CD4-positive, alpha-beta T cell (primary cell): ENCODE data around the gene CBFA2T3. TPM values are rescaled to one million over a fixed set of nuclear protein-coding genes. Genes with fewer than 3 reads are reported as not detected.

Source experiments
- ATAC-seq: fragments of 200-7000 bp; cut with Tn5 transposase; one replicate; pipeline ENCODE4 v1.10.0; 2022; ENCODE audit warnings: mild to moderate bottlenecking; ENCODE audit not compliant: poor library complexity
- CTCF ChIA-PET: fragments of 350-600 bp; sonication (Branson Sonifier 250); formaldehyde crosslinking; loops from one replicate; lab custom pipeline; 2021; ENCODE audit warnings: antibody characterized with exemption, inconsistent platforms; lab: Charles Lee
- POLR2A ChIA-PET: fragments of 350-600 bp; sonication (Branson Sonifier 250); formaldehyde crosslinking; loops from one replicate; lab custom pipeline; 2021; ENCODE audit warnings: antibody characterized with exemption, inconsistent platforms; lab: Charles Lee
- DNase-seq, 14 experiments: peaks; one replicate each; pipeline ENCODE4 v3.0.0-alpha.2; 2013 to 2020; ENCODE audit warnings: mixed read lengths in 2 of 14
- H3K27ac ChIP-seq, 2 donors: one replicate each; pipeline versions ENCODE4 v1.5.1 to v1.7.0; 2013; ENCODE audit warnings: low read length in 2 of 2, low read depth in 1 of 2, mild to moderate bottlenecking in 1 of 2
- H3K27me3 ChIP-seq, 2 experiments: 1 replicate in 1 of 2; 2 replicates in 1 of 2; pipeline versions ENCODE4 v1.6.1 to v1.7.0; 2013; ENCODE audit warnings: low read length in 2 of 2, control low read depth in 1 of 2, mild to moderate bottlenecking in 1 of 2, moderate library complexity in 1 of 2; ENCODE audit not compliant: insufficient read depth in 2 of 2, control insufficient read depth in 1 of 2
- H3K36me3 ChIP-seq: one replicate; pipeline ENCODE4 v1.6.1; 2013; ENCODE audit warnings: low read length, control low read depth; ENCODE audit not compliant: insufficient read depth
- H3K4me1 ChIP-seq: one replicate; pipeline ENCODE4 v1.6.1; 2013; ENCODE audit warnings: low read length, control low read depth; ENCODE audit not compliant: insufficient read depth
- H3K4me3 ChIP-seq: one replicate; pipeline ENCODE4 v1.5.1; 2013; ENCODE audit warnings: mild to moderate bottlenecking, low read length, moderate library complexity
- H3K9me3 ChIP-seq, 2 experiments: 1 replicate in 1 of 2; 2 replicates in 1 of 2; pipeline versions ENCODE4 v1.6.1 to v1.7.0; 2013; ENCODE audit warnings: low read length in 2 of 2, mild to moderate bottlenecking in 2 of 2, control low read depth in 1 of 2, moderate library complexity in 1 of 2; ENCODE audit not compliant: control insufficient read depth in 1 of 2, insufficient read depth in 1 of 2
- H3K27ac Mint-ChIP-seq: one replicate; pipeline ENCODE4 v1.8.0; 2020; ENCODE audit warnings: mixed read lengths
- H3K27me3 Mint-ChIP-seq: one replicate; pipeline ENCODE4 v1.8.0; 2021; ENCODE audit warnings: mixed read lengths
- H3K36me3 Mint-ChIP-seq: one replicate; pipeline ENCODE4 v1.8.0; 2021; ENCODE audit warnings: low read depth, mixed read lengths
- H3K4me1 Mint-ChIP-seq: one replicate; pipeline ENCODE4 v1.8.0; 2021; ENCODE audit warnings: low read depth, mixed read lengths
- H3K4me3 Mint-ChIP-seq: one replicate; pipeline ENCODE4 v1.8.0; 2020; ENCODE audit warnings: mild to moderate bottlenecking, mixed read lengths
- H3K9me3 Mint-ChIP-seq: one replicate; pipeline ENCODE4 v1.8.0; 2020; ENCODE audit warnings: mixed read lengths
- CTCF ChIP-seq: fragments of 200-600 bp; IDR thresholded peaks from one replicate; pipeline ENCODE4 v1.8.0; 2022; ENCODE audit warnings: antibody characterized with exemption, mild to moderate bottlenecking
- intact Hi-C, 2 experiments: fragments of 100-400 bp; cut with DNase I in 1 of 2; cut with micrococcal nuclease in 1 of 2; formaldehyde crosslinking; loops; one replicate each; pipeline versions ENCODE4 v1.15.1 to v1.9.0; 2023 to 2025; cut with DNase I, micrococcal nuclease
- total RNA-seq, 174 experiments: library from RNA in 2 of 174; stranded (reverse) in 2 of 174; gene quantifications; one replicate each; pipeline ENCODE4 v1.2.3 and lab custom pipeline; 2021 to 2026

The CBFA2T3 gene
- total RNA-seq, 2 experiments from 2014 or later: 0.80 to 1.6 TPM

GRCh38 chr16:88874938-88875599 lies 101.9 kb downstream of the CBFA2T3 start:
- no peak overlapping the region for H3K27ac Mint-ChIP-seq
- Histone ChIP-seq H3K36me3 (no peaks in the 10 kb centered on the region), H3K27ac (no peak overlapping the region), H3K4me3 (no peak overlapping the region), H3K9me3 (peaks cover 0 to 11% of the 10 kb centered on the region in 2 experiments), H3K4me1 (peaks cover 6% of the 10 kb centered on the region), H3K27me3 (peaks cover 13 to 15% of the 10 kb centered on the region in 2 experiments)
- intact Hi-C loops: loop anchor here in 1 of 2 experiments (5.0 kb wide), 1 partner anchor 42 kb away; no protein-coding TSS in a partner anchor
- ATAC-seq (no peak), DNase-seq (no peak)
- H3K4me3 Mint-ChIP-seq: no peak overlapping the region
- POLR2A ChIA-PET: no interaction called here
- no peak for TF ChIP-seq CTCF
- H3K27me3 Mint-ChIP-seq: peaks cover 11% of the 10 kb centered on the region
- CTCF ChIA-PET: no interaction called here
- no peaks in the 10 kb centered on the region for H3K36me3 Mint-ChIP-seq
- no peaks in the 10 kb centered on the region for H3K9me3 Mint-ChIP-seq
- no peaks in the 10 kb centered on the region for H3K4me1 Mint-ChIP-seq

GRCh38 chr16:88872650-88873331 lies 104.2 kb downstream of the CBFA2T3 start:
- H3K36me3 Mint-ChIP-seq: no peaks in the 10 kb centered on the region
- intact Hi-C loops: no loop called here
- H3K4me3 Mint-ChIP-seq: no peak overlapping the region
- no peak for DNase-seq
- no peaks in the 10 kb centered on the region for H3K9me3 Mint-ChIP-seq
- Histone ChIP-seq H3K4me1 (peaks cover 6% of the 10 kb centered on the region), H3K27me3 (peaks cover 13 to 15% of the 10 kb centered on the region in 2 experiments), H3K36me3 (no peaks in the 10 kb centered on the region), H3K4me3 (no peak overlapping the region), H3K9me3 (peaks cover 0 to 11% of the 10 kb centered on the region in 2 experiments), H3K27ac (no peak overlapping the region)
- no peak for ATAC-seq
- peaks cover 11% of the 10 kb centered on the region for H3K27me3 Mint-ChIP-seq
- CTCF ChIA-PET: no interaction called here
- TF ChIP-seq CTCF: no peak
- POLR2A ChIA-PET: no interaction called here
- no peak overlapping the region for H3K27ac Mint-ChIP-seq
- no peaks in the 10 kb centered on the region for H3K4me1 Mint-ChIP-seq

DNA sequence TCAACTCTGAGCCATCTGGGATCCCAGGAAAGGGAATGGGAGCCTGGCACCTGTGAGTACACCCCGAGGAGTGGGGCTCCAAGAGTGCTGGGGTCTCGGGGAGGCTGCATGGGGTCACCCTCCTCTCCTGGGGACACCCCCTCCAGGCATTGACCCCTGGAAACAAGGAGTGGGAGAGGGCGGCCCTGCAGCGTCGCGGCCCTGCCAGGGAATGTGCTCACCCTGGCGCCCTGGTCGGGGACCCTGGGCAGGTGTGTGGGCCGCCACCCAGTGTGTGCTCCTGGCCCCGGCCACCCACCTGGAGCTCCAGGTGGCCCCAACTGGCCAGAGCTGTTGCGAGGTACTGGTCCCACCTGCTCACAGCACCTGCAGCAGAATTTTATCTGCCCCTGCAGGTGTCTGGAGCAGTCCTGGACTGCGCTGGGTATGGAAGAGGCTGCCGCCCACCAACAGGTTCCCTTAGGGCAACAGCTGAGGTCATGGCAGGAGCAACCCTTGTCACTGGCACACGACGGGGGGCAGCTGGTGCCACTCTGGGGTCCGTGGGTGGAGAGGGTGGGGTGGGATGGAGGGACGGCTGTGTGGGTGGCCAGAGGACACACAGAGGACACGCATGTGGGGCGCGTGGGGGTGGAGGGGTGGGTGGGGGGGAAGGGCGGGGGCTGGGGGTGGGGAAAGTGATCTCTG lies 105.1 kb downstream of the CBFA2T3 start:
- Histone ChIP-seq H3K27ac (no peak overlapping the region), H3K4me3 (no peak overlapping the region), H3K36me3 (no peaks in the 10 kb centered on the region), H3K4me1 (peaks cover 6% of the 10 kb centered on the region), H3K27me3 (peaks cover 13 to 15% of the 10 kb centered on the region in 2 experiments), H3K9me3 (peaks cover 0 to 11% of the 10 kb centered on the region in 2 experiments)
- intact Hi-C loops: no loop called here
- Mint-ChIP-seq H3K4me1 (no peaks in the 10 kb centered on the region), H3K4me3 (no peak overlapping the region), H3K27me3 (peaks cover 11% of the 10 kb centered on the region), H3K36me3 (no peaks in the 10 kb centered on the region), H3K9me3 (no peaks in the 10 kb centered on the region), H3K27ac (no peak overlapping the region)
- no peak for TF ChIP-seq CTCF
- POLR2A ChIA-PET: no interaction called here
- DNase-seq (no peak), ATAC-seq (no peak)
- CTCF ChIA-PET: no interaction called here
